Adrenal gland (tissue), 5 donors: ENCODE measurements around the gene BRD1.

ENCODE experiments used
- CTCF ChIP-seq, 6 experiments: fragments of 450-650 bp in 4 of 6; fragments of 200-600 bp in 2 of 6; sonication (generic) in 1 of 6; IDR thresholded peaks; 1 replicate in 5 of 6; 2 replicates in 1 of 6; pipeline versions ENCODE4 v1.5.1 to v1.8.0; 2016 to 2021; ENCODE audit warnings: antibody characterized with exemption in 6 of 6, mild to moderate bottlenecking in 2 of 6, moderate library complexity in 1 of 6
- POLR2A ChIP-seq, 2 donors: fragments of 450-650 bp; IDR thresholded peaks; one replicate each; pipeline ENCODE4 v1.6.1; 2017; ENCODE audit warnings: antibody characterized with exemption in 2 of 2, mild to moderate bottlenecking in 2 of 2, moderate library complexity in 1 of 2
- donor health status: DM: no; HTN: no; CAD: no.

- TF ChIP-seq POLR2A (IDR thresholded peaks at IDR 0.05) (no peak), CTCF (IDR thresholded peaks at IDR 0.05) (no peak)
These were observed 41.7 kb downstream of the BRD1 start for GRCh38 chr22:49785841-49786471.
